ENCODE results near the gene BRIX1. TPM values are rescaled to one million over a fixed set of nuclear protein-coding genes. Genes with fewer than 3 reads are reported as not detected.
A peak's percentile ranks its signal among the peaks of the same experiment; 100 is the strongest.

BRIX1 gene
- total RNA-seq, 1 experiment from 2014 or later = 56.5 TPM

DNA sequence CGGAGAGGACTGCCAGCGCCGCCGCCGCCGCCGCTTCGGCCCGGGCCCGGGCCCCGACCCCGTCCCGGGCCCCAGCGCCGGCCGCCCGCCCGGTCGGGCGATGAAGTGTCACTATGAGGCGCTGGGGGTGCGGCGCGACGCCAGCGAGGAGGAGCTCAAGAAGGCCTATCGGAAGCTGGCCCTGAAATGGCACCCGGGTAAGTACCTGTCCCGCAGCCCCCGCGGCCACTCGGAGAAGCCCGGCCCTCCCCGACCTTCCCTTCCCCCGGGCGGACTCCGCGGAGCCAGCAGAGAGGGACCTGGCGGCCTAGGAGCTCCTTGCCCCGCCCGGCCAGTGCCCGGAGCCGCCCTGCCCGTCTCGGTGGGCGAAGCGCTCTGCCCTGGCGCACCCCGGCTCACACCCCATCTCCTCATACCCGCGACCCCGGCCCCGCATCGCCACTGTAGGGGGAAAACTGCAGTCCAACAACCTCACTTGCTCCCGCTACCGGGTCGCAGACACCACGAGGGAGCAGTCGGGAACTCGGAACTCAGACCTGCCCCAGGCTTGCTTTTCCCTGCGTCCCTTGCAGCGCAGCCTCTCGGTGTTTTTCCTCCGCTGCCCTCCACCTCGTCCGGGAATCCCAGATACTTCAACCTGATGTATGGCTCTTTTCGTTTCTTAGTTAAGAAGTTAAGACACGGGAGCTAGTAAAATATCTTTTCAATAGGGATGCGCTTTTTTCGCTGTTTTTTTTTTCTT, 14.4 kb downstream of the BRIX1 start:
- intact Hi-C loops (cut with micrococcal nuclease; ENCODE audit: unreplicated experiment) = loop anchor here (2.0 kb wide), 1 partner anchor 15 kb away; the partner anchor contains the start of genes BRIX1 and RAD1
- Mint-ChIP-seq H3K36me3 (ENCODE audit: insufficient read depth, unreplicated experiment) (peaks cover 50% of the 10 kb centered on the region), H3K4me3 (ENCODE audit: unreplicated experiment) (peak overlapping the region; percentile 70), H3K27ac (ENCODE audit: unreplicated experiment) (peak overlapping the region; percentile 23), H3K27me3 (ENCODE audit: insufficient read depth, unreplicated experiment) (no peaks in the 10 kb centered on the region), H3K9me3 (ENCODE audit: unreplicated experiment) (no peaks in the 10 kb centered on the region), H3K4me1 (ENCODE audit: low read depth, unreplicated experiment) (peaks cover 14% of the 10 kb centered on the region)
- POLR2A ChIA-PET = interaction anchor here (0.6 to 1.8 kb wide), 19 partner anchors 12 to 1224 kb away, joined by 3 to 60 read pairs (median 5); partner anchors contain the start of genes BRIX1, RAD1 and TTC23L
- TF ChIP-seq, protein P1, sequence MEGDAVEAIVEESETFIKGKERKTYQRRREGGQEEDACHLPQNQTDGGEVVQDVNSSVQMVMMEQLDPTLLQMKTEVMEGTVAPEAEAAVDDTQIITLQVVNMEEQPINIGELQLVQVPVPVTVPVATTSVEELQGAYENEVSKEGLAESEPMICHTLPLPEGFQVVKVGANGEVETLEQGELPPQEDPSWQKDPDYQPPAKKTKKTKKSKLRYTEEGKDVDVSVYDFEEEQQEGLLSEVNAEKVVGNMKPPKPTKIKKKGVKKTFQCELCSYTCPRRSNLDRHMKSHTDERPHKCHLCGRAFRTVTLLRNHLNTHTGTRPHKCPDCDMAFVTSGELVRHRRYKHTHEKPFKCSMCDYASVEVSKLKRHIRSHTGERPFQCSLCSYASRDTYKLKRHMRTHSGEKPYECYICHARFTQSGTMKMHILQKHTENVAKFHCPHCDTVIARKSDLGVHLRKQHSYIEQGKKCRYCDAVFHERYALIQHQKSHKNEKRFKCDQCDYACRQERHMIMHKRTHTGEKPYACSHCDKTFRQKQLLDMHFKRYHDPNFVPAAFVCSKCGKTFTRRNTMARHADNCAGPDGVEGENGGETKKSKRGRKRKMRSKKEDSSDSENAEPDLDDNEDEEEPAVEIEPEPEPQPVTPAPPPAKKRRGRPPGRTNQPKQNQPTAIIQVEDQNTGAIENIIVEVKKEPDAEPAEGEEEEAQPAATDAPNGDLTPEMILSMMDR (IDR thresholded peaks at IDR 0.05; ENCODE audit: insufficient read depth in 1 of 2, low read depth in 1 of 2, low read length in 1 of 2, severe bottlenecking in 1 of 2, unreplicated experiment in 1 of 2) = no peak
- Histone ChIP-seq H3K9me3 (no peaks in the 10 kb centered on the region), H3K4me1 (peaks cover 17% of the 10 kb centered on the region; the same call in 1 of the 2 replicates), H3K4me3 (ENCODE audit: low read depth, low read length) (peak overlapping the region; percentile 99), H3K36me3 (ENCODE audit: control insufficient read depth, insufficient read depth, low read length) (0 out of 2 replicates have a peak, but pooled peaks cover 1% of the 10 kb centered on the region), H3K27me3 (replicated peaks; ENCODE audit: control insufficient read depth, insufficient read depth, low read length) (no peaks in the 10 kb centered on the region)
- no TSS peak for BruUV-seq (replicated peaks)
- CTCF ChIA-PET = interaction anchor here (0.5 to 2.2 kb wide), 10 partner anchors 11 to 911 kb away, joined by 3 to 31 read pairs (median 4); partner anchors contain the start of genes BRIX1 and RAD1
- DNase-seq = peak; percentile 90 to 93

DNA sequence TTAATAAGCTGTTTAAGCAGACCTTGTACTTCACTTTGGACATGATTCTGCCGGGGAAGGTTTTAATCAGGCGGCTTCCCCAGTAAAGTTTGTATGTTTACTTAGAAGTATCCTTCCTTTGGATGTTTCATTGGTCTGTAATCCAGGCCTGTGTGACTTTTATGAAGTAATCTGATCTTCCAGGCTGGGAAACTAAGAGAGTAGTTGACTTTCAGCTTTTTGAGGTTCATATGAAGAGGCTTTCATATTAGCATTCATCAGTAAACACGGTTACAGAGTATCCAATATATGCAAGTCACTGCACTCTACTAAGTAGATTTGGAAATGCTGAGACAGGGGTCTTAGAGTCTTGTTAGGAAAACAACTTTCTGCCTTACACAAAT, 14.9 kb downstream of the BRIX1 start:
- peak overlapping the region; percentile 99 for H3K4me3 ChIP-seq (ENCODE audit: low read depth, low read length)

DNA sequence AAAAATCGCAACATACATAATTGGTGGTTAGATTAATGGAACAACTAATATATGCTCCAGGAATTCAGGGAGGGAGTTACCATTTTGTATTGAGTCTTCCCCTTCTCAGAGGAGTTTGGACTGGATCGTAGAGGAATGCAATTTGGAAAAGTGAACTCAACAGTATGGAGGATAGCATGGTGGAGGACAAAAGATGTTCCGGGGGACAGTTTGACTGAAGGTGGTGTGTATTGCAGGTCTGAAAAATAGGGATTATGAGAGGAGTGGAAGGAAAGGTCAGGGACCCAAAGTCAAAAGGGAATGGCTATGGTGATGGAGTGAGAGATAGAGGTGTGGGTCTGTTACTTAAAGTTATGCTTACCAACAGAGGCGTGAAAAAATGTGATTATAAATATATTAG, 15.4 kb downstream of the BRIX1 start:
- H3K9me3 Mint-ChIP-seq (ENCODE audit: unreplicated experiment) = no peaks in the 10 kb centered on the region
- ChIA-PET POLR2A (interaction anchor here (1.2 kb wide), 1 partner anchor 108 kb away, joined by 5 read pairs; no protein-coding TSS in a partner anchor), CTCF (interaction anchor here (0.5 to 2.2 kb wide), 3 partner anchors 15 to 73 kb away, joined by 3 to 31 read pairs (median 6); partner anchors contain the start of genes BRIX1 and RAD1)
- Histone ChIP-seq H3K27me3 (replicated peaks; ENCODE audit: control insufficient read depth, insufficient read depth, low read length) (no peaks in the 10 kb centered on the region), H3K36me3 (ENCODE audit: control insufficient read depth, insufficient read depth, low read length) (0 out of 2 replicates have a peak, but pooled peaks cover 1% of the 10 kb centered on the region), H3K4me3 (ENCODE audit: low read depth, low read length) (peak overlapping the region; percentile 99), H3K9me3 (no peaks in the 10 kb centered on the region), H3K4me1 (peaks cover 17% of the 10 kb centered on the region; the same call in 1 of the 2 replicates)
- intact Hi-C loops (cut with micrococcal nuclease; ENCODE audit: unreplicated experiment) = no loop called here
- no peaks in the 10 kb centered on the region for H3K27me3 Mint-ChIP-seq (ENCODE audit: insufficient read depth, unreplicated experiment)
- H3K4me1 Mint-ChIP-seq (ENCODE audit: low read depth, unreplicated experiment) = peaks cover 14% of the 10 kb centered on the region
- TF ChIP-seq, protein P1 (IDR thresholded peaks at IDR 0.05; ENCODE audit: insufficient read depth in 1 of 2, low read depth in 1 of 2, low read length in 1 of 2, severe bottlenecking in 1 of 2, unreplicated experiment in 1 of 2) = no peak
- no peak for DNase-seq
- TSS peak; percentile 68 for BruUV-seq (replicated peaks)
- H3K27ac Mint-ChIP-seq (ENCODE audit: unreplicated experiment) = peak overlapping the region; percentile 23
- peaks cover 47% of the 10 kb centered on the region for H3K36me3 Mint-ChIP-seq (ENCODE audit: insufficient read depth, unreplicated experiment)
- H3K4me3 Mint-ChIP-seq (ENCODE audit: unreplicated experiment) = peak overlapping the region; percentile 70

More for the DNA sequence above, 14.9 kb downstream of the BRIX1 start:
- Mint-ChIP-seq H3K27me3 (ENCODE audit: insufficient read depth, unreplicated experiment) (no peaks in the 10 kb centered on the region), H3K36me3 (ENCODE audit: insufficient read depth, unreplicated experiment) (peaks cover 47% of the 10 kb centered on the region), H3K27ac (ENCODE audit: unreplicated experiment) (peak overlapping the region; percentile 23), H3K4me1 (ENCODE audit: low read depth, unreplicated experiment) (peaks cover 14% of the 10 kb centered on the region), H3K4me3 (ENCODE audit: unreplicated experiment) (peak overlapping the region; percentile 70), H3K9me3 (ENCODE audit: unreplicated experiment) (no peaks in the 10 kb centered on the region)
- Histone ChIP-seq H3K27me3 (replicated peaks; ENCODE audit: control insufficient read depth, insufficient read depth, low read length) (no peaks in the 10 kb centered on the region), H3K9me3 (no peaks in the 10 kb centered on the region), H3K4me1 (peaks cover 17% of the 10 kb centered on the region; the same call in 1 of the 2 replicates), H3K36me3 (ENCODE audit: control insufficient read depth, insufficient read depth, low read length) (0 out of 2 replicates have a peak, but pooled peaks cover 1% of the 10 kb centered on the region)
- intact Hi-C loops (cut with micrococcal nuclease; ENCODE audit: unreplicated experiment) = no loop called here
- BruUV-seq (replicated peaks) = no TSS peak
- no peak for DNase-seq
- POLR2A ChIA-PET = interaction anchor here (0.6 to 1.8 kb wide), 5 partner anchors 15 to 108 kb away, joined by 3 to 60 read pairs (median 5); partner anchors contain the start of genes BRIX1, RAD1 and TTC23L
- TF ChIP-seq, protein P1 (IDR thresholded peaks at IDR 0.05; ENCODE audit: insufficient read depth in 1 of 2, low read depth in 1 of 2, low read length in 1 of 2, severe bottlenecking in 1 of 2, unreplicated experiment in 1 of 2) = no peak
- CTCF ChIA-PET = interaction anchor here (0.5 to 2.2 kb wide), 4 partner anchors 14 to 444 kb away, joined by 3 to 31 read pairs (median 4); partner anchors contain the start of genes BRIX1 and RAD1

Data from Caco-2 (cell line).